HG02642 (cell line): ENCODE data around the gene PDE4B.
A peak's percentile ranks its signal among the peaks of the same experiment; 100 is the strongest.

ENCODE experiments used
- ATAC-seq: cut with Tn5 transposase; IDR thresholded peaks from one replicate; pipeline ENCODE4 v1.9.1; 2021; ENCODE audit warnings: mild to moderate bottlenecking; ENCODE audit not compliant: unreplicated experiment, poor library complexity

The PDE4B gene

GRCh38 chr1:66360285-66360724, 567.6 kb downstream of the PDE4B start:
- peak; percentile 42 for ATAC-seq

GRCh38 chr1:66364578-66365391, 572.1 kb downstream of the PDE4B start:
- ATAC-seq = peak; percentile 73

- no peak for ATAC-seq
These were observed 572.9 kb downstream of the PDE4B start for GRCh38 chr1:66365635-66366034.

GRCh38 chr1:66366634-66367033, 573.9 kb downstream of the PDE4B start:
- ATAC-seq = no peak

GRCh38 chr1:66367369-66367768, 574.7 kb downstream of the PDE4B start:
- no peak for ATAC-seq

- no peak for ATAC-seq
These were observed 575.6 kb downstream of the PDE4B start for GRCh38 chr1:66368261-66368660.

GRCh38 chr1:66370462-66370971, 577.8 kb downstream of the PDE4B start:
- ATAC-seq = peak; percentile 38

- ATAC-seq = peak; percentile 29
These were observed 578.7 kb downstream of the PDE4B start for GRCh38 chr1:66371233-66372005.

GRCh38 chr1:66372522-66373101, 579.9 kb downstream of the PDE4B start:
- no peak for ATAC-seq

- no peak for ATAC-seq
These were observed 580.5 kb downstream of the PDE4B start for GRCh38 chr1:66373157-66373591.

GRCh38 chr1:66374148-66374547, 581.5 kb downstream of the PDE4B start:
- peak; percentile 33 for ATAC-seq

- peak; percentile 44 for ATAC-seq
These were observed 581.9 kb downstream of the PDE4B start for GRCh38 chr1:66374561-66375111.

- no peak for ATAC-seq
These were observed 582.4 kb downstream of the PDE4B start for GRCh38 chr1:66375125-66375524.

- peak; percentile 96 for ATAC-seq
These were observed 587.9 kb downstream of the PDE4B start for GRCh38 chr1:66380452-66381212.

- no peak for ATAC-seq
These were observed 589.1 kb downstream of the PDE4B start for GRCh38 chr1:66381621-66382275.

- ATAC-seq = no peak
These were observed 590.5 kb downstream of the PDE4B start for GRCh38 chr1:66383168-66383567.

GRCh38 chr1:66383611-66384010, 590.9 kb downstream of the PDE4B start:
- ATAC-seq = no peak

- no peak for ATAC-seq
These were observed 591.7 kb downstream of the PDE4B start for GRCh38 chr1:66384258-66384921.

GRCh38 chr1:66386712-66387111, 594.0 kb downstream of the PDE4B start:
- ATAC-seq = no peak
